Endothelial cell of umbilical vein (primary cell): ENCODE data around the gene EFNA2. TPM values are rescaled to one million over a fixed set of nuclear protein-coding genes. Genes with fewer than 3 reads are reported as not detected.

Experiments
- BruUV-seq: library from RNA; stranded (reverse); fragments of 400-500 nt; replicated peaks from 2 replicates; lab custom pipeline; 2021; lab: Mats Ljungman, UMichigan
- CTCF ChIA-PET: fragments of 300-600, 350-600 bp; sonication (Branson Sonifier 250); formaldehyde crosslinking; loops from one replicate; lab custom pipeline; 2021; ENCODE audit warnings: antibody characterized with exemption, inconsistent platforms; lab: Charles Lee
- POLR2A ChIA-PET: fragments of 300-600, 350-600 bp; sonication (Branson Sonifier 250); formaldehyde crosslinking; loops from one replicate; lab custom pipeline; 2021; ENCODE audit warnings: antibody characterized with exemption, inconsistent platforms; lab: Charles Lee
- DNase-seq: peaks from one replicate; pipeline ENCODE4 v3.0.0-alpha.2; 2011; ENCODE audit warnings: low read depth, low spot score
- FAIRE-seq: peaks from 2 replicates; lab custom pipeline; 2011; peaks lifted over from hg19 to GRCh38; lab: Jason Lieb, UNC
- H2AFZ ChIP-seq: 2 replicates; pipeline ENCODE4 v1.6.0; 2012; ENCODE audit warnings: low read depth, low read length, control low read depth, inconsistent platforms
- H3K27ac ChIP-seq: 2 replicates; pipeline ENCODE4 v1.5.1; 2011; ENCODE audit warnings: low read depth, mild to moderate bottlenecking, control low read depth, low read length, moderate library complexity; ENCODE audit not compliant: insufficient read depth
- H3K27me3 ChIP-seq, 2 experiments: 2 replicates each; pipeline versions ENCODE4 v1.6.0 to v1.6.1; 2011; ENCODE audit warnings: low read length in 2 of 2, mixed read lengths in 1 of 2; ENCODE audit not compliant: control insufficient read depth in 2 of 2, insufficient read depth in 2 of 2
- H3K36me3 ChIP-seq, 2 experiments: 2 replicates in 1 of 2; 3 replicates in 1 of 2; pipeline ENCODE4 v1.5.1; 2011; ENCODE audit warnings: low read length in 2 of 2, mild to moderate bottlenecking in 1 of 2, moderate library complexity in 1 of 2; ENCODE audit not compliant: control insufficient read depth in 2 of 2, insufficient read depth in 2 of 2; ENCODE audit errors: extremely low read depth in 1 of 2
- H3K4me1 ChIP-seq: 3 replicates; pipeline ENCODE4 v1.5.1; 2011; ENCODE audit warnings: mild to moderate bottlenecking, low read length; ENCODE audit not compliant: control insufficient read depth, insufficient read depth; ENCODE audit errors: extremely low read depth
- H3K4me2 ChIP-seq: 2 replicates; pipeline ENCODE4 v1.6.1; 2011; ENCODE audit warnings: low read length, control low read depth, mixed read lengths; ENCODE audit not compliant: insufficient read depth
- H3K4me3 ChIP-seq, 3 experiments: fragments of 200-600 bp in 1 of 3; sonication (generic), shearing (Covaris generic) in 1 of 3; replicated peaks in 1 of 3; 2 replicates each; pipeline ENCODE4 v1.5.1; 2011 to 2016; ENCODE audit warnings: control low read depth in 3 of 3, low read length in 3 of 3, mild to moderate bottlenecking in 2 of 3, inconsistent platforms in 1 of 3, low read depth in 1 of 3, moderate library complexity in 1 of 3; ENCODE audit not compliant: insufficient read depth in 1 of 3
- H3K79me2 ChIP-seq: 2 replicates; pipeline ENCODE4 v1.6.0; 2012; ENCODE audit warnings: low read length, inconsistent platforms; ENCODE audit not compliant: control insufficient read depth, insufficient read depth
- H3K9ac ChIP-seq: replicated peaks from 2 replicates; pipeline ENCODE3; 2011; ENCODE audit warnings: low read length, control low read depth; ENCODE audit not compliant: insufficient read depth; ENCODE audit errors: extremely low read depth
- H3K9me1 ChIP-seq: replicated peaks from 3 replicates; pipeline ENCODE4 v1.6.0; 2011; ENCODE audit warnings: mild to moderate bottlenecking, low read length; ENCODE audit not compliant: control insufficient read depth, insufficient read depth; ENCODE audit errors: extremely low read depth
- H3K9me3 ChIP-seq: replicated peaks from 2 replicates; pipeline ENCODE4 v1.5.1; 2012; ENCODE audit warnings: low read length, inconsistent platforms; ENCODE audit not compliant: control insufficient read depth, insufficient read depth
- H4K20me1 ChIP-seq: replicated peaks from 2 replicates; pipeline ENCODE3; 2011; ENCODE audit warnings: mild to moderate bottlenecking, low read length; ENCODE audit not compliant: control insufficient read depth, insufficient read depth; ENCODE audit errors: extremely low read depth
- EZH2 ChIP-seq: IDR thresholded peaks from 2 replicates; pipeline ENCODE4 v1.6.1; 2012; ENCODE audit warnings: borderline replicate concordance, low read depth, mild to moderate bottlenecking, moderate library complexity, low read length, inconsistent platforms; ENCODE audit not compliant: severe bottlenecking
- FOS ChIP-seq: IDR thresholded peaks from 2 replicates; pipeline ENCODE4 v1.6.1; 2011; ENCODE audit warnings: mild to moderate bottlenecking, low read length, moderate library complexity, borderline replicate concordance; ENCODE audit not compliant: insufficient read depth
- GATA2 ChIP-seq: IDR thresholded peaks from 2 replicates; pipeline ENCODE4 v1.7.0; 2011; ENCODE audit warnings: low read depth, mild to moderate bottlenecking, moderate library complexity, mixed read lengths, low read length; ENCODE audit not compliant: insufficient read length, insufficient read depth
- JUN ChIP-seq: IDR thresholded peaks from 2 replicates; pipeline ENCODE4 v1.6.1; 2011; ENCODE audit warnings: borderline replicate concordance, low read depth; ENCODE audit not compliant: insufficient read length, insufficient read depth
- MAX ChIP-seq: IDR thresholded peaks from 2 replicates; pipeline ENCODE4 v1.6.1; 2011; ENCODE audit not compliant: insufficient read depth, insufficient read length
- MYC ChIP-seq: IDR thresholded peaks from one replicate; pipeline ENCODE4 v1.6.1; 2011; ENCODE audit warnings: mild to moderate bottlenecking, low read depth, low read length
- POLR2A ChIP-seq: IDR thresholded peaks from 2 replicates; pipeline ENCODE4 v1.6.1; 2012; ENCODE audit warnings: low read depth, mild to moderate bottlenecking, control low read depth, low read length
- POLR2AphosphoS5 ChIP-seq: IDR thresholded peaks from 2 replicates; pipeline ENCODE4 v1.6.1; 2012; ENCODE audit warnings: low read depth, mild to moderate bottlenecking, control low read depth, low read length, moderate library complexity; ENCODE audit not compliant: insufficient read depth
- dilution Hi-C: fragments of 300-500 bp; cut with MboI; formaldehyde crosslinking; loops from one replicate; pipeline ENCODE4 v1.15.0; 2019; ENCODE audit warnings: low sequenced_read_pairs; ENCODE audit not compliant: extremely low pct_ligation_motif_present
- intact Hi-C: fragments of 100-400 bp; cut with micrococcal nuclease; formaldehyde crosslinking; loops from one replicate; pipeline ENCODE4 v1.10.0; 2022
- polyA plus RNA-seq, 4 experiments: library from polyadenylated mRNA; depleted of rRNA in 3 of 4; stranded (reverse) in 3 of 4; unstranded in 1 of 4; fragments of >200 nt; gene quantifications; 2 replicates each; pipeline versions ENCODE4 v1.2.1 to v1.2.3, GENCODE V29; 2011 to 2012; ENCODE audit warnings: missing spikeins in 1 of 4
- total RNA-seq: library from RNA; stranded (reverse); gene quantifications from 2 replicates; pipeline ENCODE4 v1.2.3, GENCODE V29; 2021
- TF ChIP-seq, protein P1 (sequence below), 2 donors: IDR thresholded peaks; 1 replicate in 1 of 2; 2 replicates in 1 of 2; pipeline ENCODE4 v1.5.1; 2011; ENCODE audit warnings: low read length in 2 of 2, mild to moderate bottlenecking in 2 of 2, moderate library complexity in 2 of 2, control low read depth in 1 of 2, inconsistent platforms in 1 of 2, low read depth in 1 of 2; ENCODE audit not compliant: insufficient read depth in 1 of 2; ENCODE audit errors: extremely low read depth in 1 of 2

EFNA2 gene
- total and polyA plus RNA-seq, 2 donors (not counting 3 experiments of a cell fraction or from before 2014, with no cell fraction given), result 0.52 to 1.1 TPM

GRCh38 chr19:1275260-1275975 is 10.3 kb upstream of the EFNA2 start, which contains the start of gene FAM174C:
Gene FAM174C, plus strand, starts transcription at chr19:1275530. Its CDS starts 20 bp downstream, at chr19:1275550.
- Histone ChIP-seq H3K36me3 (peaks cover 23 to 40% of the 10 kb centered on the region in 2 experiments), H2AFZ (peak within 1 kb of the TSS; percentile 72), H3K27me3 (no peaks in the 10 kb centered on the region), H4K20me1 (no peaks in the 10 kb centered on the region), H3K4me2 (peak within 1 kb of the TSS; percentile 74), H3K4me1 (peaks cover 29% of the 10 kb centered on the region), H3K79me2 (peaks cover 39% of the 10 kb centered on the region), H3K9ac (peak within 1 kb of the TSS; percentile 93), H3K27ac (peak within 1 kb of the TSS; percentile 95), H3K9me3 (no peaks in the 10 kb centered on the region), H3K9me1 (no peaks in the 10 kb centered on the region), H3K4me3 (peak within 1 kb of the TSS; percentile 9 to 78 (median 53))
- FAIRE-seq, result peak; percentile 97
- BruUV-seq, result no TSS peak
- POLR2A ChIA-PET, result interaction anchor here (1.0 kb wide), 1 partner anchor 31 kb away, joined by 4 read pairs; no protein-coding TSS in a partner anchor
- peak; percentile 96 for DNase-seq
- no peak for TF ChIP-seq MYC
- no peak for TF ChIP-seq GATA2
- peak; percentile 97 for TF ChIP-seq POLR2AphosphoS5
- TF ChIP-seq JUN, result no peak
- no peak for TF ChIP-seq EZH2
- no peak for TF ChIP-seq FOS
- TF ChIP-seq, protein P1, sequence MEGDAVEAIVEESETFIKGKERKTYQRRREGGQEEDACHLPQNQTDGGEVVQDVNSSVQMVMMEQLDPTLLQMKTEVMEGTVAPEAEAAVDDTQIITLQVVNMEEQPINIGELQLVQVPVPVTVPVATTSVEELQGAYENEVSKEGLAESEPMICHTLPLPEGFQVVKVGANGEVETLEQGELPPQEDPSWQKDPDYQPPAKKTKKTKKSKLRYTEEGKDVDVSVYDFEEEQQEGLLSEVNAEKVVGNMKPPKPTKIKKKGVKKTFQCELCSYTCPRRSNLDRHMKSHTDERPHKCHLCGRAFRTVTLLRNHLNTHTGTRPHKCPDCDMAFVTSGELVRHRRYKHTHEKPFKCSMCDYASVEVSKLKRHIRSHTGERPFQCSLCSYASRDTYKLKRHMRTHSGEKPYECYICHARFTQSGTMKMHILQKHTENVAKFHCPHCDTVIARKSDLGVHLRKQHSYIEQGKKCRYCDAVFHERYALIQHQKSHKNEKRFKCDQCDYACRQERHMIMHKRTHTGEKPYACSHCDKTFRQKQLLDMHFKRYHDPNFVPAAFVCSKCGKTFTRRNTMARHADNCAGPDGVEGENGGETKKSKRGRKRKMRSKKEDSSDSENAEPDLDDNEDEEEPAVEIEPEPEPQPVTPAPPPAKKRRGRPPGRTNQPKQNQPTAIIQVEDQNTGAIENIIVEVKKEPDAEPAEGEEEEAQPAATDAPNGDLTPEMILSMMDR (IDR thresholded peaks at IDR 0.05; ENCODE audit: extremely low read depth in 1 of 2, insufficient read depth in 1 of 2, low read depth in 1 of 2, low read length in 2 of 2), result no peak
- peak; percentile 99 for TF ChIP-seq MAX
- peak; percentile 91 for TF ChIP-seq POLR2A
- intact Hi-C loops, result no loop called here
- CTCF ChIA-PET, result interaction anchor here (0.6 to 1.7 kb wide), 4 partner anchors 9 to 168 kb away, joined by 3 to 18 read pairs (median 6); no protein-coding TSS in a partner anchor
- dilution Hi-C loops, result no loop called here
